Neural progenitor cell (in vitro differentiated cells): Measurements from ENCODE around the gene RAD52. TPM values are rescaled to one million over a fixed set of nuclear protein-coding genes. Genes with fewer than 3 reads are reported as not detected.

ENCODE experiments used
- DNase-seq: peaks from one replicate; pipeline ENCODE4 v3.0.0-alpha.2; 2016; ENCODE audit warnings: low spot score
- H2AFZ ChIP-seq: fragments of 200-600 bp; sonication (generic); replicated peaks from 2 replicates; pipeline ENCODE4 v1.6.1; 2016; ENCODE audit warnings: antibody characterized with exemption
- H3F3A ChIP-seq: fragments of 200-600 bp; sonication (generic); 2 replicates; pipeline ENCODE4 v1.6.1; 2016; ENCODE audit warnings: antibody characterized with exemption, low read depth
- H3K27ac ChIP-seq: fragments of 200-600 bp; sonication (generic); 2 replicates; pipeline ENCODE4 v1.5.1; 2016; ENCODE audit warnings: mild to moderate bottlenecking
- H3K27me3 ChIP-seq: fragments of 200-600 bp; sonication (generic); 2 replicates; pipeline ENCODE4 v1.6.1; 2016; ENCODE audit warnings: mild to moderate bottlenecking, moderate library complexity
- H3K36me3 ChIP-seq: fragments of 200-600 bp; sonication (generic); 2 replicates; pipeline ENCODE4 v1.5.1; 2016
- H3K4me1 ChIP-seq: fragments of 200-600 bp; sonication (generic); 2 replicates; pipeline ENCODE4 v1.6.1; 2016; ENCODE audit warnings: mixed run types
- H3K4me2 ChIP-seq: fragments of 200-600 bp; sonication (generic); 2 replicates; pipeline ENCODE4 v1.6.1; 2016
- H3K4me3 ChIP-seq: fragments of 200-600 bp; sonication (generic); 2 replicates; pipeline ENCODE4 v1.5.1; 2016
- H3K79me2 ChIP-seq: fragments of 200-600 bp; sonication (generic); 2 replicates; pipeline ENCODE4 v1.6.1; 2016; ENCODE audit warnings: low read depth
- H3K9ac ChIP-seq: fragments of 200-600 bp; sonication (generic); 2 replicates; pipeline ENCODE4 v1.6.1; 2016
- H3K9me3 ChIP-seq: fragments of 200-600 bp; sonication (generic); 2 replicates; pipeline ENCODE4 v1.5.1; 2016; ENCODE audit warnings: low read depth
- H4K20me1 ChIP-seq: fragments of 200-600 bp; sonication (generic); 2 replicates; pipeline ENCODE4 v1.6.1; 2016; ENCODE audit warnings: low read depth
- H3K27ac Mint-ChIP-seq: 3 replicates; pipeline ENCODE4 v1.8.0; 2021; ENCODE audit warnings: mixed read lengths
- H3K27me3 Mint-ChIP-seq: 2 replicates; pipeline ENCODE4 v1.8.0; 2022; ENCODE audit warnings: low read depth, mild to moderate bottlenecking, inconsistent platforms, moderate library complexity, mixed read lengths; ENCODE audit not compliant: insufficient read depth
- H3K36me3 Mint-ChIP-seq: 3 replicates; pipeline ENCODE4 v1.8.0; 2021; ENCODE audit warnings: mixed read lengths
- H3K4me1 Mint-ChIP-seq: 3 replicates; pipeline ENCODE4 v1.8.0; 2021; ENCODE audit warnings: mixed read lengths
- H3K4me3 Mint-ChIP-seq: 3 replicates; pipeline ENCODE4 v1.8.0; 2021; ENCODE audit warnings: mild to moderate bottlenecking, moderate library complexity, mixed read lengths
- H3K9me3 Mint-ChIP-seq: 3 replicates; pipeline ENCODE4 v1.8.0; 2020; ENCODE audit warnings: mixed read lengths
- EZH2 ChIP-seq: fragments of 200-600 bp; sonication (generic); IDR thresholded peaks from 2 replicates; pipeline ENCODE4 v1.6.1; 2017; ENCODE audit warnings: antibody characterized with exemption, mild to moderate bottlenecking, moderate library complexity
- EZH2phosphoT487 ChIP-seq: fragments of 200-600 bp; sonication (generic); IDR thresholded peaks from 2 replicates; pipeline ENCODE4 v1.6.1; 2017; ENCODE audit warnings: antibody characterized with exemption
- total RNA-seq: library from RNA; depleted of rRNA; stranded (reverse); fragments of >200 nt; gene quantifications from 2 replicates; pipeline ENCODE4 v1.2.3, GENCODE V29; 2015; ENCODE audit warnings: low replicate concordance
- TF ChIP-seq, protein P1 (sequence below): fragments of 200-600 bp; sonication (generic); IDR thresholded peaks from 2 replicates; pipeline ENCODE4 v1.5.1; 2017; ENCODE audit warnings: antibody characterized with exemption, mild to moderate bottlenecking

The RAD52 gene
- total RNA-seq, 1 donor from 2014 or later: 43.4 TPM

DNA sequence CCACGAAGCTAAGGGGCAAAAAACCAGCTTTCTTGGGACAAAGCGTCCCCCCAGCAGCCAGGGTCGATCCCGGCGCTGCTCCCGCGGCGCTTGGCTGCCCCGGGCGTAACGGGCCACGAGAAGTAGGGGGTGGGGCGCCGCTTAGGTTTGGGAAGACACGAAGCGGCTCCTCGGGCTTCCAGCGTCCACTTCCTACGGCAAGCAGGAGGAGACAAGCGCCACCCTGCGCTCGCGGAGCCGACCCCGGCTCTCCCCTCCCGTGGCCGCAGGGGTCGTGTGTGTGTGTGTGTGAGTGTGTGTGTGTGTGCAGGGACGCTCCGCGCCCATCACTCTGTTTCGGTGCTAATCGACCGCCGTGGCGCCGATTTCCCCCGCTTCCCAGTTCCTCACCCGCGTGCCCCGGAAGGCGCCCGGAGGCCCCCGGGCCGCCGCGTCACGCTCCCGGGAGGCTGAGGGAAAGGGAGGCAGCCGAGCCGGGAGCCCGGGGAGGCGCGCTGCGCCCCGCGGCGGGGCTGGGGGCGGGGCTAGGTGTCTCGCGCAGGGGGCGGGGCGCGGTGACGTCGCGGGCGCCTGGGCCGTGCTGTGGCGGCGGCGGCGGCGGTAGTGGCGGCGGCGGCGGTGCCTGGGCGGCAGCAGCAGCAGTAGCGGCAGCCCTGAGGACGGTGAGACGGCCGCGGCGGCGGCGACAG lies 41.3 kb upstream of the RAD52 start, which contains the start of gene ERC1:
Gene ERC1, plus strand, starts transcription at position 563 of the 689 bp plus-strand sequence. CDS start 36,681 bp downstream, outside the sequence.
- H3K27me3 Mint-ChIP-seq: peaks cover 7% of the 10 kb centered on the region
- peak within 1 kb of the TSS; percentile 87 for H2AFZ ChIP-seq
- peaks cover 23% of the 10 kb centered on the region for H3K4me1 ChIP-seq
- peaks cover 32% of the 10 kb centered on the region for H3K4me1 Mint-ChIP-seq
- peaks cover 45% of the 10 kb centered on the region for H3K79me2 ChIP-seq
- DNase-seq: peak; percentile 92
- peak within 1 kb of the TSS; percentile 79 for H3K27ac ChIP-seq
- peaks cover 4% of the 10 kb centered on the region for H3K36me3 Mint-ChIP-seq
- peak within 1 kb of the TSS; percentile 90 for H3K27ac Mint-ChIP-seq
- peaks cover 6% of the 10 kb centered on the region for H3F3A ChIP-seq
- no peaks in the 10 kb centered on the region for H3K9me3 ChIP-seq
- H3K9ac ChIP-seq: peak within 1 kb of the TSS; percentile 50
- no peaks in the 10 kb centered on the region for H3K36me3 ChIP-seq
- peak within 1 kb of the TSS; percentile 96 for H3K4me3 Mint-ChIP-seq
- H3K4me3 ChIP-seq: peak within 1 kb of the TSS; percentile 87
- H3K4me2 ChIP-seq: peak within 1 kb of the TSS; percentile 84
- peaks cover 10% of the 10 kb centered on the region for H4K20me1 ChIP-seq
- no peaks in the 10 kb centered on the region for H3K27me3 ChIP-seq
- TF ChIP-seq, protein P1, sequence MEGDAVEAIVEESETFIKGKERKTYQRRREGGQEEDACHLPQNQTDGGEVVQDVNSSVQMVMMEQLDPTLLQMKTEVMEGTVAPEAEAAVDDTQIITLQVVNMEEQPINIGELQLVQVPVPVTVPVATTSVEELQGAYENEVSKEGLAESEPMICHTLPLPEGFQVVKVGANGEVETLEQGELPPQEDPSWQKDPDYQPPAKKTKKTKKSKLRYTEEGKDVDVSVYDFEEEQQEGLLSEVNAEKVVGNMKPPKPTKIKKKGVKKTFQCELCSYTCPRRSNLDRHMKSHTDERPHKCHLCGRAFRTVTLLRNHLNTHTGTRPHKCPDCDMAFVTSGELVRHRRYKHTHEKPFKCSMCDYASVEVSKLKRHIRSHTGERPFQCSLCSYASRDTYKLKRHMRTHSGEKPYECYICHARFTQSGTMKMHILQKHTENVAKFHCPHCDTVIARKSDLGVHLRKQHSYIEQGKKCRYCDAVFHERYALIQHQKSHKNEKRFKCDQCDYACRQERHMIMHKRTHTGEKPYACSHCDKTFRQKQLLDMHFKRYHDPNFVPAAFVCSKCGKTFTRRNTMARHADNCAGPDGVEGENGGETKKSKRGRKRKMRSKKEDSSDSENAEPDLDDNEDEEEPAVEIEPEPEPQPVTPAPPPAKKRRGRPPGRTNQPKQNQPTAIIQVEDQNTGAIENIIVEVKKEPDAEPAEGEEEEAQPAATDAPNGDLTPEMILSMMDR: peak; percentile 15
- TF ChIP-seq EZH2 (no peak), EZH2phosphoT487 (no peak)
- H3K9me3 Mint-ChIP-seq: no peaks in the 10 kb centered on the region

- Histone ChIP-seq H3K36me3 (no peaks in the 10 kb centered on the region), H3K9me3 (no peaks in the 10 kb centered on the region), H3K79me2 (peaks cover 37% of the 10 kb centered on the region), H3F3A (peaks cover 6% of the 10 kb centered on the region), H3K27ac (peak overlapping the region; percentile 79), H3K9ac (peak overlapping the region; percentile 50), H4K20me1 (peaks cover 6% of the 10 kb centered on the region), H3K4me3 (peak overlapping the region; percentile 87), H3K4me2 (peak overlapping the region; percentile 84), H3K27me3 (no peaks in the 10 kb centered on the region), H2AFZ (peak overlapping the region; percentile 81), H3K4me1 (peaks cover 23% of the 10 kb centered on the region)
- peaks cover 7% of the 10 kb centered on the region for H3K27me3 Mint-ChIP-seq
- H3K27ac Mint-ChIP-seq: peak overlapping the region; percentile 43
- H3K9me3 Mint-ChIP-seq: no peaks in the 10 kb centered on the region
- peaks cover 4% of the 10 kb centered on the region for H3K36me3 Mint-ChIP-seq
- DNase-seq: peak; percentile 79
- H3K4me1 Mint-ChIP-seq: peaks cover 32% of the 10 kb centered on the region
- TF ChIP-seq, protein P1: no peak
- TF ChIP-seq EZH2phosphoT487 (no peak), EZH2 (no peak)
- H3K4me3 Mint-ChIP-seq: peak overlapping the region; percentile 90
Observed at GRCh38 chr12:989751-990660, 40.5 kb upstream of the RAD52 start.

- peaks cover 28% of the 10 kb centered on the region for H3K79me2 ChIP-seq
- no peak overlapping the region for H3K9ac ChIP-seq
- peaks cover 23% of the 10 kb centered on the region for H3K4me1 ChIP-seq
- DNase-seq: no peak
- H3K9me3 ChIP-seq: no peaks in the 10 kb centered on the region
- Mint-ChIP-seq H3K4me3 (peak overlapping the region; percentile 17), H3K4me1 (peaks cover 32% of the 10 kb centered on the region), H3K36me3 (peaks cover 4% of the 10 kb centered on the region), H3K9me3 (no peaks in the 10 kb centered on the region), H3K27ac (no peak overlapping the region), H3K27me3 (peaks cover 8% of the 10 kb centered on the region)
- TF ChIP-seq EZH2: no peak
- TF ChIP-seq EZH2phosphoT487: no peak
- TF ChIP-seq, protein P1: no peak
- H3K36me3 ChIP-seq: no peaks in the 10 kb centered on the region
- peaks cover 6% of the 10 kb centered on the region for H3F3A ChIP-seq
- H3K27me3 ChIP-seq: no peaks in the 10 kb centered on the region
- peaks cover 6% of the 10 kb centered on the region for H4K20me1 ChIP-seq
- H3K4me2 ChIP-seq: peak overlapping the region; percentile 84
- H2AFZ ChIP-seq: no peak overlapping the region
- peak overlapping the region; percentile 87 for H3K4me3 ChIP-seq
- H3K27ac ChIP-seq: no peak overlapping the region
Observed at GRCh38 chr12:989051-989450, 39.6 kb upstream of the RAD52 start.
